HCT116 (cell line): ENCODE results near the gene ALDH1A2. TPM values are rescaled to one million over a fixed set of nuclear protein-coding genes. Genes with fewer than 3 reads are reported as not detected.

Experiments
- ATAC-seq: fragments of 200-7000 bp; cut with Tn5 transposase; 2 replicates; pipeline ENCODE4 v1.9.1; 2020; ENCODE audit warnings: mild to moderate bottlenecking, moderate library complexity
- BruUV-seq: library from RNA; stranded (reverse); fragments of 400-500 nt; replicated peaks from 2 replicates; lab custom pipeline; 2021; lab: Mats Ljungman, UMichigan
- CTCF ChIA-PET: fragments of 300-600 bp; sonication (Branson Sonifier 250); formaldehyde crosslinking; loops from one replicate; lab custom pipeline; 2021; ENCODE audit warnings: antibody characterized with exemption; lab: Charles Lee
- POLR2A ChIA-PET: fragments of 300-600, 350-600 bp; sonication (Branson Sonifier 250); formaldehyde crosslinking; loops from one replicate; lab custom pipeline; 2021; ENCODE audit warnings: antibody characterized with exemption; lab: Charles Lee
- RAD21 ChIA-PET, 2 experiments: fragments of 300-600 bp; sonication (Branson Sonifier 250); formaldehyde crosslinking; loops; one replicate each; lab custom pipeline; 2023; ENCODE audit warnings: low total read pairs in 2 of 2; ENCODE audit not compliant: uncharacterized antibody in 2 of 2, unreplicated experiment in 2 of 2, low non-redundant PET in 1 of 2; lab: Charles Lee
- DNase-seq: peaks from one replicate; pipeline ENCODE4 v3.0.0-alpha.2; 2010; ENCODE audit warnings: low read depth, low spot score
- H2AFZ ChIP-seq: fragments of 200-600 bp; shearing (Covaris generic), sonication (generic); 2 replicates; pipeline ENCODE4 v1.6.1; 2017; ENCODE audit warnings: low read depth, mixed run types, mixed read lengths, antibody characterized with exemption, low read length; ENCODE audit not compliant: poor library complexity, severe bottlenecking
- H3K27ac ChIP-seq: 2 replicates; pipeline ENCODE4 v1.5.1; 2012; ENCODE audit warnings: low read depth, low read length
- H3K27me3 ChIP-seq: fragments of 200-600 bp; sonication (generic); 2 replicates; pipeline ENCODE4 v1.6.1; 2016; ENCODE audit warnings: mixed run types, low read length, mixed read lengths; ENCODE audit not compliant: insufficient read depth
- H3K36me3 ChIP-seq, 2 experiments: fragments of 200-500 bp in 1 of 2; fragments of 200-600 bp in 1 of 2; sonication (Bioruptor generic) in 1 of 2; sonication (generic) in 1 of 2; 2 replicates each; pipeline versions ENCODE4 v1.5.1 to v1.6.1; 2014 to 2016; ENCODE audit warnings: low read length in 2 of 2, inconsistent platforms in 1 of 2, mixed read lengths in 1 of 2, mixed run types in 1 of 2; ENCODE audit not compliant: insufficient read depth in 2 of 2, control insufficient read depth in 1 of 2
- H3K4me1 ChIP-seq, 2 experiments: fragments of 200-600 bp in 1 of 2; sonication (generic) in 1 of 2; 2 replicates each; pipeline versions ENCODE4 v1.5.1 to v1.6.1; 2012 to 2017; ENCODE audit warnings: low read length in 2 of 2, inconsistent platforms in 1 of 2, mild to moderate bottlenecking in 1 of 2, mixed read lengths in 1 of 2, mixed run types in 1 of 2, moderate library complexity in 1 of 2; ENCODE audit not compliant: insufficient read depth in 2 of 2, control insufficient read depth in 1 of 2
- H3K4me2 ChIP-seq: fragments of 200-600 bp; sonication (generic); 2 replicates; pipeline ENCODE4 v1.6.1; 2017; ENCODE audit warnings: mixed run types, low read length, mixed read lengths
- H3K4me3 ChIP-seq, 2 experiments: fragments of 200-600 bp in 1 of 2; sonication (generic) in 1 of 2; replicated peaks in 1 of 2; 2 replicates each; pipeline ENCODE4 v1.5.1; 2011 to 2016; ENCODE audit warnings: low read length in 2 of 2, control low read depth in 1 of 2, low read depth in 1 of 2, mild to moderate bottlenecking in 1 of 2, mixed read lengths in 1 of 2, mixed run types in 1 of 2
- H3K79me2 ChIP-seq: fragments of 200-600 bp; sonication (generic); 2 replicates; pipeline ENCODE4 v1.6.1; 2017; ENCODE audit warnings: mild to moderate bottlenecking, mixed run types, low read length, moderate library complexity, mixed read lengths; ENCODE audit not compliant: insufficient read depth
- H3K9ac ChIP-seq: fragments of 200-600 bp; sonication (generic); 2 replicates; pipeline ENCODE4 v1.6.1; 2016; ENCODE audit warnings: low read length, mixed read lengths
- H3K9me2 ChIP-seq: fragments of 200-600 bp; sonication (generic), shearing (Covaris generic); 2 replicates; pipeline ENCODE4 v1.6.1; 2017; ENCODE audit warnings: mixed run types, mild to moderate bottlenecking, moderate library complexity; ENCODE audit not compliant: insufficient read depth
- H3K9me3 ChIP-seq, 2 experiments: fragments of 200-500 bp in 1 of 2; fragments of 200-600 bp in 1 of 2; sonication (Bioruptor generic) in 1 of 2; sonication (generic) in 1 of 2; 2 replicates each; pipeline ENCODE4 v1.6.1; 2014 to 2017; ENCODE audit warnings: low read length in 2 of 2, mixed read lengths in 2 of 2, inconsistent platforms in 1 of 2, low read depth in 1 of 2, mild to moderate bottlenecking in 1 of 2, mixed run types in 1 of 2, moderate library complexity in 1 of 2; ENCODE audit not compliant: control insufficient read depth in 1 of 2, insufficient read depth in 1 of 2
- H4K20me1 ChIP-seq: fragments of 200-600 bp; sonication (generic), shearing (Covaris generic); 2 replicates; pipeline ENCODE4 v1.6.1; 2017; ENCODE audit warnings: mixed run types, mild to moderate bottlenecking, moderate library complexity; ENCODE audit not compliant: insufficient read depth
- ATF3 ChIP-seq: IDR thresholded peaks from 2 replicates; pipeline ENCODE4 v1.6.1; 2012
- CBX3 ChIP-seq: IDR thresholded peaks from 2 replicates; pipeline ENCODE4 v1.6.1; 2012; ENCODE audit warnings: low read depth
- CEBPB ChIP-seq: IDR thresholded peaks from 2 replicates; pipeline ENCODE4 v1.6.1; 2012; ENCODE audit warnings: low read depth
- CTCF ChIP-seq, 3 experiments: fragments of 200-600 bp in 1 of 3; sonication (generic) in 1 of 3; IDR thresholded peaks in 2 of 3; conservative IDR thresholded peaks in 1 of 3; 2 replicates each; pipeline ENCODE4 v1.5.1; 2012 to 2017; ENCODE audit warnings: low read depth in 2 of 3, low read length in 2 of 3, antibody characterized with exemption in 1 of 3, borderline replicate concordance in 1 of 3, control low read depth in 1 of 3, mild to moderate bottlenecking in 1 of 3, mixed read lengths in 1 of 3, mixed run types in 1 of 3, moderate library complexity in 1 of 3; ENCODE audit not compliant: insufficient read depth in 1 of 3
- EZH2phosphoT487 ChIP-seq: fragments of 200-600 bp; IDR thresholded peaks from 2 replicates; pipeline ENCODE4 v1.6.1; 2018; ENCODE audit warnings: antibody characterized with exemption, borderline replicate concordance
- FOSL1 ChIP-seq: IDR thresholded peaks from 2 replicates; pipeline ENCODE4 v1.6.1; 2012; ENCODE audit warnings: low read depth
- ZNF274 ChIP-seq: fragments of 200-500 bp; sonication (Bioruptor generic); IDR thresholded peaks from 2 replicates; pipeline ENCODE4 v1.6.1; 2014; ENCODE audit warnings: mild to moderate bottlenecking, low read depth, low read length, inconsistent platforms
- intact Hi-C: fragments of 100-400 bp; cut with micrococcal nuclease; formaldehyde crosslinking; loops from 2 replicates; pipeline ENCODE4 v1.10.0; 2022
- total RNA-seq: library from RNA; stranded (reverse); gene quantifications from one replicate; pipeline ENCODE4 v1.2.1, GENCODE V29; 2021; ENCODE audit not compliant: unreplicated experiment
- TF ChIP-seq, protein P1 (sequence below): IDR thresholded peaks from 2 replicates; pipeline ENCODE4 v1.6.1; 2012; ENCODE audit warnings: low read depth

ALDH1A2 gene
- total RNA-seq, 1 experiment from 2014 or later = 1.7 TPM

GRCh38 chr15:58086491-58086890 is 21.0 kb upstream of the ALDH1A2 start:
- no peak overlapping the region for H3K4me2 ChIP-seq
- H4K20me1 ChIP-seq = no peaks in the 10 kb centered on the region
- BruUV-seq = no TSS peak
- H2AFZ ChIP-seq = no peak overlapping the region
- H3K4me1 ChIP-seq = no peaks in the 10 kb centered on the region
- no peaks in the 10 kb centered on the region for H3K27me3 ChIP-seq
- H3K4me3 ChIP-seq = no peak overlapping the region
- no peak overlapping the region for H3K27ac ChIP-seq
- H3K9me2 ChIP-seq = no peaks in the 10 kb centered on the region
- intact Hi-C loops = no loop called here
- POLR2A ChIA-PET = no interaction called here
- ATAC-seq (no peak), DNase-seq (no peak)
- CTCF ChIA-PET = interaction anchor here (0.9 to 1.6 kb wide), 3 partner anchors 9 to 20 kb away, joined by 3 to 4 read pairs (median 3); no protein-coding TSS in a partner anchor
- no peaks in the 10 kb centered on the region for H3K79me2 ChIP-seq
- H3K9me3 ChIP-seq = no peaks in the 10 kb centered on the region
- H3K9ac ChIP-seq = no peak overlapping the region
- H3K36me3 ChIP-seq = no peaks in the 10 kb centered on the region
- no peak for TF ChIP-seq FOSL1
- TF ChIP-seq EZH2phosphoT487 = no peak
- no peak for TF ChIP-seq ZNF274
- TF ChIP-seq CBX3 = no peak
- TF ChIP-seq CTCF (IDR thresholded peaks at IDR 0.05 in 2 of 3, conservative IDR thresholded peaks at IDR 0.05 in 1 of 3; ENCODE audit: borderline replicate concordance in 1 of 3, insufficient read depth in 1 of 3, low read depth in 2 of 3, low read length in 2 of 3) = no peak
- TF ChIP-seq, protein P1, sequence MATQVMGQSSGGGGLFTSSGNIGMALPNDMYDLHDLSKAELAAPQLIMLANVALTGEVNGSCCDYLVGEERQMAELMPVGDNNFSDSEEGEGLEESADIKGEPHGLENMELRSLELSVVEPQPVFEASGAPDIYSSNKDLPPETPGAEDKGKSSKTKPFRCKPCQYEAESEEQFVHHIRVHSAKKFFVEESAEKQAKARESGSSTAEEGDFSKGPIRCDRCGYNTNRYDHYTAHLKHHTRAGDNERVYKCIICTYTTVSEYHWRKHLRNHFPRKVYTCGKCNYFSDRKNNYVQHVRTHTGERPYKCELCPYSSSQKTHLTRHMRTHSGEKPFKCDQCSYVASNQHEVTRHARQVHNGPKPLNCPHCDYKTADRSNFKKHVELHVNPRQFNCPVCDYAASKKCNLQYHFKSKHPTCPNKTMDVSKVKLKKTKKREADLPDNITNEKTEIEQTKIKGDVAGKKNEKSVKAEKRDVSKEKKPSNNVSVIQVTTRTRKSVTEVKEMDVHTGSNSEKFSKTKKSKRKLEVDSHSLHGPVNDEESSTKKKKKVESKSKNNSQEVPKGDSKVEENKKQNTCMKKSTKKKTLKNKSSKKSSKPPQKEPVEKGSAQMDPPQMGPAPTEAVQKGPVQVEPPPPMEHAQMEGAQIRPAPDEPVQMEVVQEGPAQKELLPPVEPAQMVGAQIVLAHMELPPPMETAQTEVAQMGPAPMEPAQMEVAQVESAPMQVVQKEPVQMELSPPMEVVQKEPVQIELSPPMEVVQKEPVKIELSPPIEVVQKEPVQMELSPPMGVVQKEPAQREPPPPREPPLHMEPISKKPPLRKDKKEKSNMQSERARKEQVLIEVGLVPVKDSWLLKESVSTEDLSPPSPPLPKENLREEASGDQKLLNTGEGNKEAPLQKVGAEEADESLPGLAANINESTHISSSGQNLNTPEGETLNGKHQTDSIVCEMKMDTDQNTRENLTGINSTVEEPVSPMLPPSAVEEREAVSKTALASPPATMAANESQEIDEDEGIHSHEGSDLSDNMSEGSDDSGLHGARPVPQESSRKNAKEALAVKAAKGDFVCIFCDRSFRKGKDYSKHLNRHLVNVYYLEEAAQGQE = no peak
- no peak for TF ChIP-seq CEBPB
- no peak for TF ChIP-seq ATF3
- RAD21 ChIA-PET = no interaction called here
